Right lobe of liver (tissue), 6 donors: ENCODE measurements around the gene ATXN1. TPM values are rescaled to one million over a fixed set of nuclear protein-coding genes. Genes with fewer than 3 reads are reported as not detected.

Experiments used
- ATAC-seq, 4 donors: fragments of 200-7000 bp; cut with Tn5 transposase; one replicate each; pipeline ENCODE4 v1.9.1; 2020; ENCODE audit warnings: mild to moderate bottlenecking in 4 of 4, moderate library complexity in 4 of 4
- DNase-seq, 3 donors: peaks; one replicate each; pipeline ENCODE4 v3.0.0-alpha.2; 2020
- H3K27ac ChIP-seq, 3 donors: fragments of 200-600 bp; one replicate each; pipeline ENCODE4 v1.8.0; 2022
- H3K27me3 ChIP-seq, 2 donors: fragments of 200-600 bp; one replicate each; pipeline ENCODE4 v1.8.0; 2022
- H3K36me3 ChIP-seq, 4 donors: fragments of 200-600 bp; sonication (generic) in 1 of 4; one replicate each; pipeline versions ENCODE4 v1.5.1 to v1.8.0; 2017 to 2022; ENCODE audit warnings: control low read depth in 1 of 4
- H3K4me1 ChIP-seq, 4 donors: fragments of 200-600 bp; sonication (generic) in 1 of 4; one replicate each; pipeline versions ENCODE4 v1.5.1 to v1.8.0; 2017 to 2022; ENCODE audit warnings: control low read depth in 1 of 4
- H3K4me3 ChIP-seq, 3 donors: fragments of 200-600 bp; one replicate each; pipeline ENCODE4 v1.8.0; 2022
- H3K9me3 ChIP-seq, 4 donors: fragments of 200-600 bp; sonication (generic) in 1 of 4; one replicate each; pipeline versions ENCODE4 v1.5.1 to v1.8.0; 2017 to 2022; ENCODE audit warnings: control low read depth in 1 of 4
- CTCF ChIP-seq, 4 donors: fragments of 200-600 bp in 3 of 4; fragments of 450-650 bp in 1 of 4; IDR thresholded peaks; one replicate each; pipeline versions ENCODE4 v1.5.1 to v1.8.0; 2016 to 2022; ENCODE audit warnings: antibody characterized with exemption in 4 of 4, mild to moderate bottlenecking in 2 of 4
- POLR2A ChIP-seq: fragments of 450-650 bp; IDR thresholded peaks from one replicate; pipeline ENCODE4 v1.6.1; 2017; ENCODE audit warnings: antibody characterized with exemption, mild to moderate bottlenecking
- WGBS: methylation state at CpG from one replicate; pipeline ENCODE4 v1.1.6; 2018; ENCODE audit warnings: low coverage, low lambda C conversion rate; ENCODE audit not compliant: insufficient coverage; ENCODE audit errors: missing lambda C conversion rate; 5-methylcytosine and 5-hydroxymethylcytosine counted together
- intact Hi-C, 2 donors: fragments of 100-400 bp; cut with DNase I; formaldehyde crosslinking; loops; one replicate each; pipeline versions ENCODE4 v1.11.2 to v1.14.1; 2022
- total RNA-seq, 6 experiments: library from RNA; depleted of rRNA in 2 of 6; stranded (reverse); fragments of >200 nt in 2 of 6; fragmentation: NEBNext Ultra II Directional in 3 of 6; extraction: Animal tissue kit (Norgen Biotek cat#: 25700) in 3 of 6; gene quantifications; one replicate each; pipeline versions ENCODE4 v1.1.0 to v1.2.4, GENCODE V29; 2016 to 2023
- donor health status: DM: no; HTN: yes; CAD: no.
- donor health status: DM: no; HTN: no; CAD: no.
- donor health status: DM: no; HTN: no; CAD: no.
- donor health status: DM: no; HTN: yes; CAD: no.
- donor health status: DM: no; HTN: yes; CAD: no.

Gene ATXN1
- total RNA-seq, 6 experiments from 2014 or later = 23.2 to 28.7 (median 25.0) TPM

GRCh38 chr6:16370943-16371342 is 390.3 kb downstream of the ATXN1 start:
- ATAC-seq = no peak
- intact Hi-C loops = no loop called here
- no peak overlapping the region for H3K27ac ChIP-seq
- no peak overlapping the region for H3K4me3 ChIP-seq
- WGBS = 76% methylated on average over 2 of the region's 2 CpGs
- DNase-seq = no peak
- no peak for TF ChIP-seq CTCF (IDR thresholded peaks at IDR 0.05)
- TF ChIP-seq POLR2A = no peak
- H3K9me3 ChIP-seq = no peaks in the 10 kb centered on the region
- peaks cover 0 to 20% (median 3%) of the 10 kb centered on the region in 4 donors for H3K4me1 ChIP-seq
- H3K27me3 ChIP-seq = no peaks in the 10 kb centered on the region
- H3K36me3 ChIP-seq = no peaks in the 10 kb centered on the region

- Histone ChIP-seq H3K4me1 (peaks cover 0 to 20% (median 3%) of the 10 kb centered on the region in 4 donors), H3K36me3 (no peaks in the 10 kb centered on the region), H3K27me3 (no peaks in the 10 kb centered on the region), H3K9me3 (no peaks in the 10 kb centered on the region), H3K4me3 (no peak overlapping the region), H3K27ac (no peak overlapping the region)
- intact Hi-C loops = no loop called here
- ATAC-seq (no peak), DNase-seq (no peak)
- 83% methylated on average over 4 of the region's 5 CpGs for WGBS
- TF ChIP-seq POLR2A (no peak), CTCF (IDR thresholded peaks at IDR 0.05) (no peak)
Measured at GRCh38 chr6:16369989-16370388, 391.3 kb downstream of the ATXN1 start.

GRCh38 chr6:16369140-16369745 is 392.0 kb downstream of the ATXN1 start:
- Histone ChIP-seq H3K9me3 (no peaks in the 10 kb centered on the region), H3K36me3 (no peaks in the 10 kb centered on the region), H3K4me3 (no peak overlapping the region), H3K27me3 (no peaks in the 10 kb centered on the region), H3K27ac (no peak overlapping the region), H3K4me1 (peaks cover 0 to 20% (median 3%) of the 10 kb centered on the region in 4 donors)
- TF ChIP-seq POLR2A (no peak), CTCF (IDR thresholded peaks at IDR 0.05) (no peak)
- intact Hi-C loops = no loop called here
- DNase-seq (no peak), ATAC-seq (no peak)
- WGBS = 89% methylated on average over 8 of the region's 8 CpGs

GRCh38 chr6:16367571-16367970 is 393.7 kb downstream of the ATXN1 start:
- ATAC-seq = no peak
- DNase-seq = no peak
- WGBS = 87% methylated on average over 3 of the region's 3 CpGs

More at GRCh38 chr6:16367571-16367970, 393.7 kb downstream of the ATXN1 start:
- no peak for TF ChIP-seq CTCF (IDR thresholded peaks at IDR 0.05)
- TF ChIP-seq POLR2A = no peak
- Histone ChIP-seq H3K27me3 (no peaks in the 10 kb centered on the region), H3K4me3 (no peak overlapping the region), H3K36me3 (no peaks in the 10 kb centered on the region), H3K4me1 (peaks cover 0 to 25% (median 3%) of the 10 kb centered on the region in 4 donors), H3K27ac (no peak overlapping the region), H3K9me3 (no peaks in the 10 kb centered on the region)
- intact Hi-C loops = no loop called here
